Hepatocyte (in vitro differentiated cells): ENCODE results near the gene STK38L. TPM values are rescaled to one million over a fixed set of nuclear protein-coding genes. Genes with fewer than 3 reads are reported as not detected.

ENCODE experiments used
- DNase-seq: peaks from one replicate; pipeline ENCODE4 v3.0.0-alpha.2; 2016; ENCODE audit warnings: low spot score
- H2AFZ ChIP-seq: fragments of 200-600 bp; sonication (generic); 2 replicates; pipeline ENCODE4 v1.6.0; 2016; ENCODE audit warnings: antibody characterized with exemption, mild to moderate bottlenecking
- H3K27ac ChIP-seq: fragments of 200-600 bp; sonication (generic); 2 replicates; pipeline ENCODE4 v1.5.1; 2016; ENCODE audit warnings: mild to moderate bottlenecking
- H3K27me3 ChIP-seq: fragments of 200-600 bp; sonication (generic); 2 replicates; pipeline ENCODE4 v1.6.1; 2016
- H3K36me3 ChIP-seq: fragments of 200-600 bp; sonication (generic); replicated peaks from 2 replicates; pipeline ENCODE4 v1.5.1; 2016; ENCODE audit warnings: low read depth; ENCODE audit not compliant: insufficient read depth
- H3K4me1 ChIP-seq: fragments of 200-600 bp; sonication (generic); 2 replicates; pipeline ENCODE4 v1.5.1; 2016; ENCODE audit warnings: mild to moderate bottlenecking, moderate library complexity; ENCODE audit not compliant: insufficient read depth
- H3K4me2 ChIP-seq: fragments of 200-600 bp; sonication (generic); 2 replicates; pipeline ENCODE4 v1.6.0; 2016
- H3K4me3 ChIP-seq: fragments of 200-600 bp; sonication (generic); 2 replicates; pipeline ENCODE4 v1.5.1; 2016; ENCODE audit warnings: mild to moderate bottlenecking
- H3K79me2 ChIP-seq: fragments of 200-600 bp; sonication (generic); 2 replicates; pipeline ENCODE4 v1.6.0; 2017; ENCODE audit warnings: mild to moderate bottlenecking
- H3K9me2 ChIP-seq: fragments of 200-600 bp; sonication (generic); replicated peaks from 2 replicates; pipeline ENCODE4 v1.6.0; 2017; ENCODE audit warnings: mild to moderate bottlenecking; ENCODE audit not compliant: insufficient read depth
- H3K9me3 ChIP-seq: fragments of 200-600 bp; sonication (generic); 2 replicates; pipeline ENCODE4 v1.5.1; 2016; ENCODE audit warnings: low read depth, mild to moderate bottlenecking
- H4K20me1 ChIP-seq: fragments of 200-600 bp; sonication (generic); 2 replicates; pipeline ENCODE4 v1.6.0; 2016; ENCODE audit warnings: mild to moderate bottlenecking; ENCODE audit not compliant: insufficient read depth, poor library complexity, severe bottlenecking
- CTCF ChIP-seq: fragments of 200-600 bp; sonication (generic); IDR thresholded peaks from 2 replicates; pipeline ENCODE4 v1.5.1; 2016; ENCODE audit warnings: antibody characterized with exemption, mild to moderate bottlenecking; ENCODE audit not compliant: poor library complexity
- EZH2 ChIP-seq: fragments of 200-600 bp; sonication (generic); IDR thresholded peaks from 2 replicates; pipeline ENCODE4 v1.6.1; 2016; ENCODE audit warnings: antibody characterized with exemption, mild to moderate bottlenecking, borderline replicate concordance
- EZH2phosphoT487 ChIP-seq: fragments of 200-600 bp; sonication (generic); IDR thresholded peaks from one replicate; pipeline ENCODE4 v1.6.1; 2018; ENCODE audit warnings: antibody characterized with exemption, mild to moderate bottlenecking, low read depth, moderate library complexity; ENCODE audit not compliant: unreplicated experiment, severe bottlenecking
- WGBS: methylation state at CpG from one replicate; pipeline ENCODE4 v1.1.6; 2016; ENCODE audit warnings: low lambda C conversion rate; ENCODE audit errors: missing lambda C conversion rate; 5-methylcytosine and 5-hydroxymethylcytosine counted together
- polyA plus RNA-seq: library from polyadenylated mRNA; unstranded; fragments of >200 nt; fragmentation: Nextera tagmentation; extraction: Ambion mirVana; gene quantifications from 2 replicates; pipeline ENCODE4 v1.2.1, GENCODE V29; 2016
- total RNA-seq: library from RNA; depleted of rRNA; stranded (reverse); fragments of >200 nt; gene quantifications from 2 replicates; pipeline ENCODE4 v1.2.3, GENCODE V29; 2014

The STK38L gene
- total and polyA plus RNA-seq, 2 experiments from 2014 or later, result 18.8 to 36.7 TPM

- Histone ChIP-seq H3K9me2 (no peaks in the 10 kb centered on the region), H3K9me3 (no peaks in the 10 kb centered on the region), H3K79me2 (peaks cover 92% of the 10 kb centered on the region), H3K4me3 (no peak overlapping the region), H3K27me3 (no peaks in the 10 kb centered on the region), H3K4me2 (no peak overlapping the region), H3K27ac (no peak overlapping the region), H3K36me3 (no peaks in the 10 kb centered on the region), H3K4me1 (peaks cover 19% of the 10 kb centered on the region), H2AFZ (no peak overlapping the region), H4K20me1 (peaks cover 10% of the 10 kb centered on the region)
- TF ChIP-seq EZH2 (no peak), CTCF (no peak), EZH2phosphoT487 (no peak)
- no peak for DNase-seq
- WGBS, result 98% methylated on average over 2 of the region's 2 CpGs
Observed at GRCh38 chr12:27257104-27257843, 13.2 kb downstream of the STK38L start.

GRCh38 chr12:27260746-27261145 is 16.7 kb downstream of the STK38L start:
- H3K4me2 ChIP-seq, result no peak overlapping the region
- peak overlapping the region; percentile 7 for H3K27ac ChIP-seq
- H3K4me1 ChIP-seq, result peaks cover 10% of the 10 kb centered on the region

GRCh38 chr12:27261866-27262265 is 17.8 kb downstream of the STK38L start:
- no peaks in the 10 kb centered on the region for H3K9me2 ChIP-seq
- H3K4me1 ChIP-seq, result peaks cover 10% of the 10 kb centered on the region
- H4K20me1 ChIP-seq, result peaks cover 6% of the 10 kb centered on the region
- no peak overlapping the region for H2AFZ ChIP-seq
- no peak overlapping the region for H3K4me3 ChIP-seq
- no peaks in the 10 kb centered on the region for H3K9me3 ChIP-seq
- 37% methylated on average over 3 of the region's 3 CpGs for WGBS
- DNase-seq, result no peak
- H3K79me2 ChIP-seq, result peaks cover 84% of the 10 kb centered on the region
- H3K4me2 ChIP-seq, result no peak overlapping the region
- H3K36me3 ChIP-seq, result no peaks in the 10 kb centered on the region
- no peaks in the 10 kb centered on the region for H3K27me3 ChIP-seq
- H3K27ac ChIP-seq, result no peak overlapping the region
- TF ChIP-seq CTCF, result no peak
- no peak for TF ChIP-seq EZH2
- no peak for TF ChIP-seq EZH2phosphoT487

More at GRCh38 chr12:27260746-27261145, 16.7 kb downstream of the STK38L start:
- Histone ChIP-seq H3K9me3 (no peaks in the 10 kb centered on the region), H3K36me3 (no peaks in the 10 kb centered on the region), H2AFZ (no peak overlapping the region), H3K27me3 (no peaks in the 10 kb centered on the region), H3K79me2 (peaks cover 88% of the 10 kb centered on the region), H4K20me1 (peaks cover 2% of the 10 kb centered on the region), H3K4me3 (no peak overlapping the region), H3K9me2 (no peaks in the 10 kb centered on the region)
- no peak for DNase-seq
- no peak for TF ChIP-seq CTCF
- no peak for TF ChIP-seq EZH2phosphoT487
- no peak for TF ChIP-seq EZH2
- 90% methylated on average over 4 of the region's 4 CpGs for WGBS
